HepG2 (cell line): ENCODE data around the gene ETFA.

Source experiments
- NONO ChIP-seq, 2 experiments: fragments of 450-650 bp in 1 of 2; sonication (generic) in 1 of 2; formaldehyde crosslinking in 1 of 2; IDR thresholded peaks in 1 of 2; conservative IDR thresholded peaks in 1 of 2; 2 replicates each; pipeline versions ENCODE4 v1.6.1 to v1.8.0; 2017 to 2022; ENCODE audit warnings: mild to moderate bottlenecking in 1 of 2, missing genetic modification reagents in 1 of 2, moderate library complexity in 1 of 2
- RFX5 ChIP-seq: IDR thresholded peaks from 2 replicates; pipeline ENCODE4 v1.6.1; 2011; ENCODE audit warnings: low read depth, low read length, improper control_type of control experiment
- ZNF121 ChIP-seq: sonication (generic); formaldehyde crosslinking; IDR thresholded peaks from 2 replicates; pipeline ENCODE4 v1.5.0; 2020; ENCODE audit warnings: mild to moderate bottlenecking, missing genetic modification reagents

- no peak for TF ChIP-seq ZNF121 (CRISPR knock-in tag)
- TF ChIP-seq RFX5, result no peak
- no peak for TF ChIP-seq NONO (IDR thresholded peaks at IDR 0.05)
- TF ChIP-seq NONO (CRISPR knock-in tag; conservative IDR thresholded peaks at IDR 0.05), result no peak
These were observed 117.3 kb downstream of the ETFA start for GRCh38 chr15:76193934-76194333.
